ENCODE measurements around the gene ACSM2B.

Gene ACSM2B

DNA sequence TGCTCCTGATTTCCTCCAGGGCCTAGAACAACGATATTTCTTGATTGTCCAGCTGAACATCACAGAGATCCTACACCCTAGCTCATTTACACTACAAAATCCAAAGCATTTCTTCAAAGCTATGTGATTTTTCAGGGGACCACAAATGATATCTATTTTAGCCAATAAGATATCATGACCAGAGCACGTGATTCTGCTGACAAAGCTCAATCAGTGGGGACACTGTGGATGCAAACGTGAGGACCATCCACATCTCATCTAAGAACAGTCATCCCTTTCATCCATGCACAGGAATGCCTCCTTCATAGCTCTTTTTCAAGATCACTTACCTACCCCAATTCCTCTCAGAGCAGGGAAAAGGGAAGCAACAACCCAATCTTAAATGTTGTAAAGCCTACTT lies 56.9 kb downstream of the ACSM2B start:
- Histone ChIP-seq H3K27me3 (ENCODE audit: insufficient read depth, poor library complexity, severe bottlenecking) (no peaks in the 10 kb centered on the region), H3K4me1 (ENCODE audit: insufficient read depth, poor library complexity, severe bottlenecking) (no peaks in the 10 kb centered on the region), H3K27ac (ENCODE audit: poor library complexity, severe bottlenecking) (no peak overlapping the region), H3K9me3 (ENCODE audit: severe bottlenecking) (no peaks in the 10 kb centered on the region), H3K4me3 (ENCODE audit: severe bottlenecking) (no peak overlapping the region), H3K36me3 (ENCODE audit: low read depth) (no peaks in the 10 kb centered on the region)
- no peak for DNase-seq (ENCODE audit: low spot score)
- TF ChIP-seq, protein P1, sequence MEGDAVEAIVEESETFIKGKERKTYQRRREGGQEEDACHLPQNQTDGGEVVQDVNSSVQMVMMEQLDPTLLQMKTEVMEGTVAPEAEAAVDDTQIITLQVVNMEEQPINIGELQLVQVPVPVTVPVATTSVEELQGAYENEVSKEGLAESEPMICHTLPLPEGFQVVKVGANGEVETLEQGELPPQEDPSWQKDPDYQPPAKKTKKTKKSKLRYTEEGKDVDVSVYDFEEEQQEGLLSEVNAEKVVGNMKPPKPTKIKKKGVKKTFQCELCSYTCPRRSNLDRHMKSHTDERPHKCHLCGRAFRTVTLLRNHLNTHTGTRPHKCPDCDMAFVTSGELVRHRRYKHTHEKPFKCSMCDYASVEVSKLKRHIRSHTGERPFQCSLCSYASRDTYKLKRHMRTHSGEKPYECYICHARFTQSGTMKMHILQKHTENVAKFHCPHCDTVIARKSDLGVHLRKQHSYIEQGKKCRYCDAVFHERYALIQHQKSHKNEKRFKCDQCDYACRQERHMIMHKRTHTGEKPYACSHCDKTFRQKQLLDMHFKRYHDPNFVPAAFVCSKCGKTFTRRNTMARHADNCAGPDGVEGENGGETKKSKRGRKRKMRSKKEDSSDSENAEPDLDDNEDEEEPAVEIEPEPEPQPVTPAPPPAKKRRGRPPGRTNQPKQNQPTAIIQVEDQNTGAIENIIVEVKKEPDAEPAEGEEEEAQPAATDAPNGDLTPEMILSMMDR (IDR thresholded peaks at IDR 0.05; ENCODE audit: poor library complexity, severe bottlenecking), result no peak
- ATAC-seq (ENCODE audit: low read depth), result no peak

DNA sequence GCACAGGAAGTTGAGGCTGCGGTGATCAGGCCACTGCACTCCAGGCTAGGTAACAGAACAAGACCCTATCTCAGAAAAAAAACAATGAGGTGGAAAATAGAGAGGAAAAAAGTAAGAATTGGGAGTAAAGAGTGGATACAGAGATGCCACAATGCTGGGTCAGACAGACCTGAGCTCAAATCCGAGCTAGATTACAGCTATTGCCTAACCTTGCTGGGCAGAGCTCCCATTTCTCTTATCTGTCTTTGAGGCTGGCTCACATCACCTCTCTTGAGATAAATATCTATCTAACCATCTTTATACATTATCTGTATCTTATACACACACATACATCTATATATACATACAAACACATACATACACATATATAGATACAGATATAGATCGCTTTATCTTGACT lies 59.0 kb downstream of the ACSM2B start:
- DNase-seq (ENCODE audit: low spot score) (no peak), ATAC-seq (ENCODE audit: low read depth) (no peak)
- TF ChIP-seq, protein P1 (IDR thresholded peaks at IDR 0.05; ENCODE audit: poor library complexity, severe bottlenecking), result no peak
- no peaks in the 10 kb centered on the region for H3K9me3 ChIP-seq (ENCODE audit: severe bottlenecking)
- no peaks in the 10 kb centered on the region for H3K27me3 ChIP-seq (ENCODE audit: insufficient read depth, poor library complexity, severe bottlenecking)
- no peaks in the 10 kb centered on the region for H3K36me3 ChIP-seq (ENCODE audit: low read depth)
- no peak overlapping the region for H3K27ac ChIP-seq (ENCODE audit: poor library complexity, severe bottlenecking)
- no peaks in the 10 kb centered on the region for H3K4me1 ChIP-seq (ENCODE audit: insufficient read depth, poor library complexity, severe bottlenecking)
- H3K4me3 ChIP-seq (ENCODE audit: severe bottlenecking), result no peak overlapping the region

DNA sequence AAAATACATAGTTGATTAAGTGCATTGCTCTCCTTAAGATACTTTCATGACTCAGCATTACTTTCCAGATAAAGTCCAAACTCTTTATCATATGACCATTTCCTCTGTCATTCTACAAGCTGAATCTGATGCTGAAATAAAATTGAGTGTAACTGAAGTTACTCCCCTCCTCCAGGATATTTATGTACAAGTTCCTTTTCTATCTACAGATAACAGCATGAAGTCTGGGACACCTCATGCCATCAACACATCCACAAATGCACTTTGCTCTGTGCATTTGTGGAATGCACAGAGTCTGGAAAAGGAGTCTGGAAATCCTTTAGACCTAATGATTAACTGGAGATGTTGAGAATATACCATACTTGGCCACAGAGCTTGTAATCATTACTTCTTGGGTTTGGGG lies 60.5 kb downstream of the ACSM2B start:
- Histone ChIP-seq H3K4me1 (ENCODE audit: insufficient read depth, poor library complexity, severe bottlenecking) (no peaks in the 10 kb centered on the region), H3K27ac (ENCODE audit: poor library complexity, severe bottlenecking) (no peak overlapping the region), H3K4me3 (ENCODE audit: severe bottlenecking) (no peak overlapping the region), H3K9me3 (ENCODE audit: severe bottlenecking) (no peaks in the 10 kb centered on the region), H3K27me3 (ENCODE audit: insufficient read depth, poor library complexity, severe bottlenecking) (no peaks in the 10 kb centered on the region), H3K36me3 (ENCODE audit: low read depth) (no peaks in the 10 kb centered on the region)
- ATAC-seq (ENCODE audit: low read depth), result no peak
- DNase-seq (ENCODE audit: low spot score), result no peak
- TF ChIP-seq, protein P1 (IDR thresholded peaks at IDR 0.05; ENCODE audit: poor library complexity, severe bottlenecking), result no peak

DNA sequence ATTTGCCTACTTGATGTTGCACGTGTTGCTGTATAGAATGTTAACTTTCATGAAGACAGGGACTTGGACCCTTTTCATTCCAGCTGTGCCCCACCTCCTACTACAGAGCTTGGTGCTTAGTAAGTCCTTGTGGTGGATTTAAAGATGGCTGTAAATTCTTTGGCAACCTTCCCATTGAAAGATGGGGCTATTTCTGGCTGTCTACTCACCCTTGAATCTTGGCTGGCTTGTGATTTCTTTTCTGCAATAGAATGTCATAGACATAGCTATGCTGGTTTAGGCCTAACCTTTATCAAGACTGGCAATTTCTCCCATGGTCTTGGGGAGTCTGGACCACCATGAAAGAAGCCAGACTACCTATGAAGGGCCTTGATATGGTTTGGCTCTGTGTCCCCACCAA lies 65.8 kb downstream of the ACSM2B start:
- Histone ChIP-seq H3K4me1 (ENCODE audit: insufficient read depth, poor library complexity, severe bottlenecking) (no peaks in the 10 kb centered on the region), H3K4me3 (ENCODE audit: severe bottlenecking) (no peak overlapping the region), H3K9me3 (ENCODE audit: severe bottlenecking) (no peaks in the 10 kb centered on the region), H3K36me3 (ENCODE audit: low read depth) (no peaks in the 10 kb centered on the region), H3K27me3 (ENCODE audit: insufficient read depth, poor library complexity, severe bottlenecking) (no peaks in the 10 kb centered on the region), H3K27ac (ENCODE audit: poor library complexity, severe bottlenecking) (no peak overlapping the region)
- ATAC-seq (ENCODE audit: low read depth) (no peak), DNase-seq (ENCODE audit: low spot score) (no peak)
- TF ChIP-seq, protein P1 (IDR thresholded peaks at IDR 0.05; ENCODE audit: poor library complexity, severe bottlenecking), result no peak

DNA sequence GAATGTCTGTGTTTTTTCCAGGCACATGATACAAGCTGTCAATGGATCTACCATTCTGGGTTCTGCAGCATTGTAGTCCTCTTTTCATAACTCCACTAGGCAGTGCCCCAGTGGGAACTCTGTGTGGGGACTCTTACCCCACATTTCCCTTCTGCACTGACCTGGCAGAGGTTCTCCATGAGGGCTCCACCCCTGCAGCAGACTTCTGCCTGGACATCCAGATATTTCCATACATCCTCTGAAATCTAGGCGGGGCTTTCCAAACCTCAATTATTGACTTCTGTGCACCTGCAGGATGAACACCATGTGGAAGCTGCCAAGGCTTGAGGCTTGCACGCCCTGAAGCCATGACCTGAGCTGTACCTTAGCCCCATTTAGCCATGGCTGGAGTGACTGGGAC lies 68.9 kb downstream of the ACSM2B start:
- H3K27me3 ChIP-seq (ENCODE audit: insufficient read depth, poor library complexity, severe bottlenecking), result no peaks in the 10 kb centered on the region

More for the DNA sequence above, 68.9 kb downstream of the ACSM2B start:
- H3K36me3 ChIP-seq (ENCODE audit: low read depth), result no peaks in the 10 kb centered on the region
- no peaks in the 10 kb centered on the region for H3K9me3 ChIP-seq (ENCODE audit: severe bottlenecking)
- no peak for DNase-seq (ENCODE audit: low spot score)
- H3K4me3 ChIP-seq (ENCODE audit: severe bottlenecking), result no peak overlapping the region
- TF ChIP-seq, protein P1 (IDR thresholded peaks at IDR 0.05; ENCODE audit: poor library complexity, severe bottlenecking), result no peak
- no peaks in the 10 kb centered on the region for H3K4me1 ChIP-seq (ENCODE audit: insufficient read depth, poor library complexity, severe bottlenecking)
- H3K27ac ChIP-seq (ENCODE audit: poor library complexity, severe bottlenecking), result no peak overlapping the region
- no peak for ATAC-seq (ENCODE audit: low read depth)

Data from RWPE2 (cell line).